Mesenteric fat pad (tissue), 1 donor: ENCODE results near the gene GPR26. TPM values are rescaled to one million over a fixed set of nuclear protein-coding genes. Genes with fewer than 3 reads are reported as not detected.
"Not testable (repeated sequence)": the region's sequence is repeated elsewhere in the genome, so short reads cannot be mapped to it uniquely, and the experiment has no call there.

Source experiments
- DNase-seq: peaks from one replicate; pipeline ENCODE4 v3.0.0-alpha.2; 2020; ENCODE audit warnings: low spot score
- total RNA-seq: library from RNA; stranded (reverse); fragmentation: NEBNext Ultra II Directional; extraction: Animal tissue kit (Norgen Biotek cat#: 25700); gene quantifications from one replicate; pipeline ENCODE4 v1.2.1, GENCODE V29; 2021
- donor health status: DM: yes; HTN: yes; CAD: no.

Gene GPR26
- total RNA-seq, 1 donor from 2014 or later = not detected

DNA sequence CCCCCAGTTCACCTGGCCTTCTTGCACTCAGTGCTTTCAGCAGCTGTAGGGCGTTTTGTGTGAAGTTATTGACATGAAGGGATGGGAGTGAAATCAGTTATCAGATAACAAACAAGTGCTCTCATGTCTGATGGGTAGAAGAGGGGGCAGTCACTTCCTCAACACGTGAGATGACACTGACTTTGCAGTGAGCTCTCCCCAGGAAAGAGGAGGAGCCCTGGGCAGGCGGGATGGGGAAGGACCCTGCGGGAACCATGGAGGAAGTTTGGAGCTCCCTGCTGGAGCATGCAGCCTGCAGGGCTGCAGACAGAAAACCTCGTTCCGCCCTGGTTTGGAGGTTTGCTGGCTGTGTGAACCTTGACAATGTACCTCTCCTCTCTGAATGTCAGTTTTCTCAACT is 38.7 kb downstream of the GPR26 start:
- DNase-seq = no peak

DNA sequence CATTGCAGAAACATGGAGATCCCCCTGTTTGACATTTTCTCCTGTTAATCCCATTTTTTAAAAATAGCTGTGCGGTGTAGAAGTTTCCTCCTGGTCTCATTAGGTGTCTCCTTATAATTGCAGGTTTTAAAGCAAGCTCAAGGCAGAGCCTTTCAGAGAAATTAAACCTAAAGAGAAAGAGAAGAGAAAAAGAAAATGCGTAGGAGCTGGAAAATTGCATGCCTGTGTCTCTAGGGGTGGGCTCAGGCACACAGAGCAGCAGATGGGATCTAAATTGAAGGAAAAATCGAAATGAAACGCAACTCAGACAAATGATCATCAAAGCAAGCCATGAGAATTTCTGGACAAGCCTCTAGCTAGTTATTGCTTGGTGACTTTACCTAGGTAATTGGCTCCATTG is 40.1 kb downstream of the GPR26 start:
- no peak for DNase-seq

DNA sequence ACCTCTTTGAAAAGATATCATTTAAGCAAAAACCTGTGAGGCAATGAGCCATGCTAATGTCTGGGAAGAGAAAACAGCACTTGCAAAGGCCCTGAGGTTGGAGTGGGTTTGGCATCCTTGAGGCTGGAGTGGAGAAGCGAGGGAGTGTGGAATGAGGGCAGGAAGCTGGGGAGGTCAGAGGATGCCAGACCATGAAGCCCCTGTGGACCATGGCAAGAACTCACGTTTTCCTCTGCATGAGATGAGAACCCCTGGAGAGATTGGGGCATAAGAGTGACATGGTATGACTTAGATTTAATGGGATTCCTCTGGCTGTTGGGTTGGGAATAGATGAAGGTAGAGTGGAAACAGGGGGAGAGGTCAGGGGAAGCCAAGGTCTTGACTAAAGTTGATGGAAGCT is 49.4 kb downstream of the GPR26 start:
- DNase-seq = no peak

DNA sequence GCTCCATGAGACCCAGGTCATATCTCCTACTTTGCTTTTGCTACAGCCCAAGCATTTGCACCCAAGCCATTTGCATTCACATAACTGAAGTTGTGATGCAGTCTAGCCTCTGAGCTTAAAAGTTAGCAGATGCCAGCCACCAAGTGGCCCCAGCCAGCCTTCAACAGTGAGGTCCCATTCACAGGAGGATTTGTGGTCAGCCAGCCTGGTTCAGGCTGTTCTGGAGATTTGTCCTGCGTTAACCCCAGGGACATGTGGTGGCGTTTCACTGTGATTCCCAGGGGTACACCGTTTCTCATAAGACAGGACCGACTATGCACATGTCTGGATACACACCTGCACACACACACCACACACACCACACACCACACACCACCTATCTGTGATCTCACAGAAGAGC is 51.2 kb downstream of the GPR26 start:
- no peak for DNase-seq

DNA sequence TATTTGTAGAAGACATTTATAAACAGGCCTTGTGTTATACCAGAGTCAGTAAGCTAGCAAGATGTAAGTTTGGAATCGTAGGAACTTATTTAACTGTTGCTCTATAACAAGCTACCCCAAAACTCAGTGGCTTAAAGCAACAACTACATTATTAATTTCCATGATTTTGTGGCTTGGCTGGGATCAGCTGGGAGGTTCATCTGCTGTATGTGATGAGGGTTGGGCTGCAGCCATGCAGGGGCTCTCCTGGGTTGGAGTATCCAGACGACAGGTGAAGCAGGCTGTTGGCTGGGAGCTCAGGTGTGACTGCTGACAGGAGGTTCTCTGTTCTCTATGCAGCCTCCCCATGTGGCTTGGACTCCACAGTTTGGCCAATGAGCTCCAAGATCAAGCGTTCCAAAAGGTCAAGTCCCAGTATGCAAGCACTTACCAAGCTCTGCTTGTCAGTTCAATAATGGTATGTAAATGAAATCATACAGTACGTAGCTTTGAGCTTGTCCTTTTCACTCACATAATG is 52.4 kb downstream of the GPR26 start:
- DNase-seq = no peak

DNA sequence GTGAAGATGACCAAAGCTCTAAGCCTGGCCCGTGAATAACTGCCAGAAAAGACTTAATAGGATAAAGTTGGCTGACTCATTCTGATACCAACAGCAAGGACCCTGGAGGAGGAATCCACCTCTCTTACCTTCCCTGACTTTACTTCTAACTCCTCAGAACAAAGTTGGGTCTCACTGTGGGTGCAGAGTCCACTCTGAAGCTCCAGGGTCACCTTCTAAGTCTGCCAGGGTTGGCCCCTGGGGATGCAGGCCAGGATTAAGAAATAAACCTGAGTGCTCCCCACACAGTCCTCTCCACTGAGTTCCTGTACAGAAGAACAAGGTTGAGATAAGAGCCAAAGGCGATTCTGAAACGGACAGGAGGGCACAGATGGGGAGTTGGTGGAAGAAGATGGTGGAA is 54.4 kb downstream of the GPR26 start:
- no peak for DNase-seq

DNA sequence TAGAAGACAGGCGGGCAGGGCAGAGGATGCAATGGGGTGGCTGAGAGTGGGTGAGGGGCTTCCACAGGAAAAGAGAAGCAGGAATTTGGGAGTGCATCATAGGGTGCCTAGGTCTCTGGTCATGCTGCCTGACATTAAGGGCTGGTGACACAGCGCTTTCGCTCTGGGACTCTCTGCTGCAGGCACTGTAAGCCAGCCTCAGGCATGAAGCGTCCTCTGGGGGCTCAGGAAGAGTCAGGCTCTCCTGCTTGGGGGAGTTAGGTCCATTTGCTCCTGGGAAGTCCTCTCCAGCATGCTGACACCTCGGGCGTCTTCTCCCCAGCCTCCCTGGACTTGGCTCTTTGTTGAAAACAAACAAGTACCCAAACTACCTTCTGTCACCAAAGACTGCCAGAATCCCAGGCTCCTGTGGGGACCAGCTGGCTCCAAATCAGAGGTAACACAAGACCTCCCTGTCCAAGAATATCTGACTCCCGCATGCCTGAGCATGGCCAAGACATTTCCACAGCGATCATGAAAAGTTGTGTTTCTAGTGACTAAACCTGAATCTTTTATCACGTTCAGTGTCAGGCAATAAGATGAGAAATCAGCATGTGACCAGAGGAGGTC is 55.4 kb downstream of the GPR26 start:
- no peak for DNase-seq

DNA sequence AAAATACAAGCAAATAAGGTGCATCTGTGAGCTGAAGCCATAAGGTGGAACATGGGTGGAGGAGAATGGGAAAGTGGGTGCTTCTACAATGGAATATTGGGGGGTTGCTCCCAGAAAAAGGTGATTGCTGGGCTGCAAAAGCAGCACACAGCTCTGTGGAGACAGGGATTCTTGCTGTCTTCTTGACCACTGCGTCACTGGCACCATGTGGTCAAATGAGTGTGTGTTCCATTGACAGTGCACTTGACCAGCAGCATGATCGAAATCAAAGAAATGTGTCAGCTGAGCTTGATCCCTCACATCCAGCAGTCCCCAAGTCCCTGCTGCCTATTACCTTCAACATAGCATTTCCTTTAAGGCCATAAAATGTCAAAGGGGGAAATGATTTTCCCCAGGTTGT is 56.2 kb downstream of the GPR26 start:
- no peak for DNase-seq

DNA sequence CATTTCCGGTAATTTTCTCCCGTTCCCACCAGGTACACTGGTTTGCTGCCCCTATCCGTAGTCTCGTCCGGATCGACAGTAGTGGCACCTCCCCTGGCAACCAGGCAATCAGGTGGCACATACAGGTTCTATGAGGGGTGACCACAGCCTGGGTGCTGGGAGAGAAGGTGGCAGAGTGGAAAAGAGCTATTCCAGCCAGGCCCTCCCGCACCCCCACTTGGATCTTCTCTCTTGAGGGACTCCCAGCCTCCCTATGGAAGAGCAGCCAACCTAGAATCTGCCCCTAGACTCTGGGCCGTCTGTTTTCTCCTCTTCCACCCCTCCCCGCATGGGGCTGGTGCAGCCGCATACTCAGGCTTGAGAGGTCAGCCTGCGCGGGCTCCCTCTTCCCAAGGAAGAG is 58.6 kb downstream of the GPR26 start:
- no peak for DNase-seq

DNA sequence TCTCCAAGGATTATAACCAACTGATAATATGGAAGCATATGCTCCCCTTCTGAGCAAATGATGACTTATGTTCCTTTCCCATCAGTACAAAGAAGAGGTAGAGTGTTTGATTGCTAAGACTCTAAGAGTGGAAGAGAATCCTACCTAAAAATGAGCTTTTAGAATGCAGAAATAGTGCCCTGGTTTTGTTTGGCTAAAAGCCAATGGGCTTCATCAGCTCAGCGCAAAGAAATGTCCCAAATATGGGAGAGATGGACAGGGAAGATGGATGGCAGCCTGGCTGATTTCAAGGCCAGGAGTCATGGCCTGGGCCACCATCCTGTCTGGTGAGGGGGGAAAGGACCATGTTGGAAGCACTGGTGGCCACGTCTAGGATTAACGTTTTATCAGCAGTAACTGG is 60.2 kb downstream of the GPR26 start:
- no peak for DNase-seq

DNA sequence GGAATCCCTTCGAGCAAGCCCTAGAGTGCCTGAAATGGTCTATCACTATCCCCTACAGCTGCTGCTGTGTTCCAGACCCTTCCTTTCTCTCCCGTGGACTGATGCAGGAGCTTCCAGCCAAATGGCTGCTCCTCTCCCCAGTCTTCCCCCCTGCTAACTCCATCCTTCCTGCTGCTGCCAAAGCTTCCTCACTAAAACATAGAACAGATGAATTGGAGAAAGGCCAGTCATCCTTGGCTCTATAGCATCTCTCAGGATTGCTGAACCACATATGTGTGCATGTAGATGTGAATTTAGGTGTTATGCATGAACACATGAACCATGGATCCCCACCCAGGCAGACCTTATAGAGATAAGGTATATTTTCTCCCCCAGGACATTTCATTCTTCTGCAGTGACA is 60.7 kb downstream of the GPR26 start:
- no peak for DNase-seq

DNA sequence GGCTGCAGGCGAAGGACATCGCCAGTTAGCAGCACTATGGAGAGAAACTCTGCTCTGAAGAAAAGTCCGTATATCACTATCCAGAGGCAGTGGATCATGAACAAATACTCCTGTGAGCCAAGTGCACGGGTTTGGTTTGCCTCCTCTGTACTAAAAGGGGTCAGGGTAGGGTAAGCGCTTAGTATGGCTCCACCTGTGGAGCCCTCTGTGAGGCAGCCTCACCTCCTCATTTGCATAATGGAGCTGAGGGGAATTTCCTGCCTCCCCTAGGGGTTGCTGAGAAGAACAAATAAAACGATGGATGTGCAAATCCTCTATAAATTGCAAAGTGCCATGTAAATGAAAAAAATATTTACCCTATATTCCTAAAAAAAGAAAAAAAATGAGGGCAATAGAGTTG is 63.4 kb downstream of the GPR26 start:
- no peak for DNase-seq

DNA sequence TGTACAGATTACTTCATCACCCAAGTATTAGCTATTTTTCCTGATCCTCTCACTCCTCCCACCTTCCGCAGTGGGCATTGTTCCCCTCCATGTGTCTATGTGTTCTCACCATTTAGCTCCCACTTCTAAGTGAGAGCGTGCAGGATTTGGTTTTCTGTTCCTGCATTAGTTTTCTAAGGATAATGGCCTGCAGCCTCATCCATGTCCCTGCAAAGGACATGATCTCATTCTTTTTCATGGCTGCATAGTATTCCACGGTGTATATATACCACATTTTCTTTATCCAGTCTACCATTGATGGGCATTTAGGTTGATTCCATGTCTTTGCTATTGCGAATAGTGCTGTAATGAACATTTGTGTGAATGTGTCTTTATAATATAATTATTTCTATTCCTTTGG is 70.8 kb downstream of the GPR26 start:
- DNase-seq = not testable (repeated sequence)

DNA sequence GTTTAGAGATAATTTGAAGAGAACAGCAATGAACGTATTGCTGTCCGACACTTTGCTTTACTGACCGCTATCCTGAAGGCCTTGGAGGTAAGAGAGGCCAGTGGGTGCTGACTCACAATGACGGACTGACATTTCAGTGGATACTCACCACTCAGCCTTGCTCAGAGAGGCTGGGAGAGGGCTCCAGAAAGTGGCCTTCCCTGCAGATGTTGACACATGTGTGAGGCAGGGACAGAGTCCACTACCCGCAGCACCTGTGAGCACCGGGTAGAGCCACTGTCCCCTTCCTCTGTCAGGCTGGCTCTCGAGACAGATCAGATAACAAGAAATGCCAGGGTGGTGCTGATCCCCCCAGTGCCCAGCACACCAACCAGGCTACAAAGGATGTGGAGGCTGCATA is 75.0 kb downstream of the GPR26 start:
- no peak for DNase-seq

DNA sequence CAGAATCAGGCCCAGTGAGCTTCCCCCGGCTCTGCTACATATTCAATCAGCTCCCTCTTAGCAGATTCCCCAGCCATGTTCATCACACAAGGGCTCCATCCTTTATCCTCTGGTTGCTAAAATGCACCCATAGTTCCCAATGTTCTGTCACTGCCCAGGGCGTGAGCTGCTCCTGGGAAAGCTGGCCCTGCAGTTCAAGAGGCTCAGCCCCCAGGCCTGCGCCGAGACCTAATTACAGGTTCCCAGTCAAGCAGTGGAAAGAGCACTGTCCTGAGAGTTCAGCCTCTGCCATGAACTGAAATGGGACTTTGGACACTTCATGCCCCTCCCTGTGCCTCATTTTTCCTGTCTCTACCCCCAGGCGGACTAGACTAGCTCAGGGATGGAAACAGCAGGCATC is 75.6 kb downstream of the GPR26 start:
- no peak for DNase-seq

DNA sequence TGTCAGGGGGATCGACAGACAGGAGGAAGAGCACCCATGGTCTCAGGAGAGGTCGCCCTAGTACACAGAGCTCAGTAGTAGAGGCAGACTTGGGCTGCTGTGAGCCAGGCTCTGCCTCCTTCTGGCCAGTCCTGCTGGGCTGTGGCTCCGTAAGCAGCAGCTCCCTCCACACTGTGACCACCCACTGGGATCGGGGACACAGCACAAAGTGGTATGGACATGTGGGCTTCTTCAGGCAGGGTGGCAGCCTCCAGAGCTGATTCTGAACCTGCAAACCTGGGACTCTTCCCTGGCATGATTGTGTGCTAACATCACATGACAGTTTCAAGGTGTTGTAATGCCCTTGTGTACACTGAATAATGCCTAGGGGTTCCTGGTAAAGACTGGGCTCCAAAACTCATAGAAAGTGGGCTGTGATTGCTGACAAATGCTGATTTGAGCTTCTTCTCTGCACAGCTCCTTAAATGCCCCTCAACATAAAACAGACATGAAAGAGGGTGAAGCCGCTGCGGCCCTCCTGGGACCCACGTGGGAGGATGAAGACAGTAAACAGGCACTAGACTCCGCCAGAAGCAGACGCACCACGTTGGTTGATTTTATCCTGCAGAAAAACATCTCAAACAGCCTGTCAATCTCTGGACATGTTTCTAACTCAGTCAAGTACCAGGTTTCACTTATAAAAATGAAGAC is 76.7 kb downstream of the GPR26 start:
- DNase-seq = no peak

DNA sequence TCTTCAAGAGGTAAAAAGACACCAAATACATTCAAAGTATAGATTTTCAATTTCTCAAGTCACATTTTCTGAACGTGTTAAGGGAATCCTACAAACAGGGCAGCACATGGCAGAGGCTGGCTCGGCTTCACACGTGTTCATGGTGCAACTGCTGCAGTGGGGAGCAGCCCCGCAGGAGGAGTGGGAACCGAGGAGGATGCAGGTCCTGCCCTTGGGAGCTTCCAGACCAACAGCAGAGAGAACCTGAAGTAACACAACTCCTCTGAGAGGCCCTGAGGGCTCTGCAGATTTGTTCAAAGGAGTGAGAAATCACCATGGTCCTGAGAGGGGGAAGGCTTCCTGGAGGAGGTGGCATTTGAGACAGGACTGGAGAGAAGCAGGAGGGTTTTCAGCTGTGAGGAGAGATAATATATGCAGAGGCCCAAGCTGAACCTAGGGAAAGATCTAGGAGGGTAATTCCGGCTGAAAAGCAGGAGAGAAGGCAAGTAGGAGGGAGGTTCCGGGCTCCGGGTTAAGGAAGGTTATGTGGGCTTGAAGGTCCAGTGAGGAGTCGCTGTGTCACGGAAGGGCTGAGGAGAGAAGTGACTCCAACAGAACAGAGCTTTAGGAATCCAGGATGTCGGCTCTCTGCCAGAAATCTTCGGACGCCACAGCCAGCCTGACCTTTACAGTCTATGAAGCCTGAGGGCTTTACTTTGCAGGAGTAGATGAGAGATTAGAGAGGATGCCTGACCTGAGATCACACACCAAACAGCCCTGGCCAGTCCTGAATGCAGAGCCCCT is 77.5 kb downstream of the GPR26 start:
- DNase-seq = no peak

DNA sequence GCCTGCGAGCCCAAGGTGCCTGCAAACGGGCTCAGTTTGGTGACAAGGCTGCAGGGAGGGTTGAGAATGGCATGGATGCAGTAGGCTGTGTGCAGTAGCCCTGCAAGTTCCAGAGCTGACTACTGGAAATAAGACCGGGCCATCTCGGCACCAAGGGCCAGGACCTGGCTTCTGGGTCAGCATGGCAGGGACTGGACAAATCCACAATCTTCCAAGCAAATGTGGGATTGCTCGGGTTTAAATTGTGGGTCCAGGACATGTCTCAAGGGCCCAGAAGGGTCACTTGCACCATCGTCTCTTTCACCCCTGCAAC is 78.0 kb downstream of the GPR26 start:
- no peak for DNase-seq
